ENCODE results near the gene RBKS.

GRCh38 chr2:27885234-27885633 is 5.0 kb downstream of the RBKS start:
- TF ChIP-seq CTCF (IDR thresholded peaks at IDR 0.05; ENCODE audit: low read depth, low read length), result no peak
- no peak for TF ChIP-seq EZH2phosphoT487 (IDR thresholded peaks at IDR 0.05; ENCODE audit: low read depth)
